Kidney epithelial cell (primary cell): ENCODE measurements around the gene GATA3. TPM values are rescaled to one million over a fixed set of nuclear protein-coding genes. Genes with fewer than 3 reads are reported as not detected.

Experiments used
- DNase-seq: peaks from one replicate; pipeline ENCODE4 v3.0.0-alpha.2; 2010; ENCODE audit warnings: low read depth
- H3K27me3 ChIP-seq: 2 replicates; pipeline ENCODE4 v1.6.0; 2011; ENCODE audit warnings: low read length; ENCODE audit not compliant: control insufficient read depth, insufficient read depth
- H3K36me3 ChIP-seq: 2 replicates; pipeline ENCODE4 v1.5.1; 2011; ENCODE audit warnings: low read length; ENCODE audit not compliant: control insufficient read depth, insufficient read depth
- H3K4me3 ChIP-seq: 2 replicates; pipeline ENCODE4 v1.5.1; 2011; ENCODE audit warnings: low read depth, mild to moderate bottlenecking, control low read depth, low read length
- CTCF ChIP-seq: IDR thresholded peaks from 2 replicates; pipeline ENCODE4 v1.5.1; 2011; ENCODE audit warnings: mild to moderate bottlenecking, moderate library complexity, low read length, control low read depth, inconsistent platforms; ENCODE audit not compliant: insufficient read depth, poor library complexity, severe bottlenecking
- total RNA-seq: library from RNA; depleted of rRNA; stranded (reverse); fragments of >200 nt; gene quantifications from 2 replicates; pipeline ENCODE4 v1.2.3, GENCODE V29; 2015

The GATA3 gene
- total RNA-seq, 1 donor from 2014 or later: 10.9 TPM

- TF ChIP-seq CTCF: no peak
- no peak for DNase-seq
These were observed 17.8 kb upstream of the GATA3 start for GRCh38 chr10:8036506-8037198.

DNA sequence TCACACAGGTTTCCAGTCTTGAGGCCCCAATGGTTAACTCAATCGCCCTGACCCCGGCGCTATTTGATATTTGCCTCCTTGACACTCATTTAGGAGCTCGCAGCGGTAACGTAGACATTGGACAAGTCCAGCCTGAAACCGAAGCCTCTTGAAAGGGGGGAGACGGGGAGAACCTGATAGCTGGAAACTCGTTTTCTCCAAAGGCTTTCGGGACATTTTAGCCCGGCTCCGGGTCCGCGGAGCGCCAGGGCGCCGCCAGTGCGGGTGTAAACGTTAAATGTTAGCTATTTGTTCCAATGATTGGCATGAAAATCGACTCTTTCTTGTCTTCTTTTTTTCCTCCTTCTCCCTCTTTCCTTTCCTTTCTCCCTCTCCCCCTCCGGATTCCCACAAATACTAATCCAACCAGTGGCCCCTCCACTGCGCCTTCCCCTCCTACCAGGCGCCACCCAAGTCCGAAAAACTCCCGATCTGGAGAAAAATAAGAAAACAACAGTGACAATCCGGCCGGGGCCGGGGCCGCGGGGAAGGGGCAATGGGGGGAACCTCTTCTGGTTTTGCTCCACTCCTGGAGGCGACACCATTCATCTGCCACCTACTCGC, 17.2 kb upstream of the GATA3 start:
- H3K27me3 ChIP-seq: peaks cover 85% of the 10 kb centered on the region
- DNase-seq: no peak
- no peak for TF ChIP-seq CTCF
- H3K36me3 ChIP-seq: no peaks in the 10 kb centered on the region
- no peak overlapping the region for H3K4me3 ChIP-seq

More at GRCh38 chr10:8036506-8037198, 17.8 kb upstream of the GATA3 start:
- Histone ChIP-seq H3K36me3 (no peaks in the 10 kb centered on the region), H3K4me3 (no peak overlapping the region), H3K27me3 (peaks cover 78% of the 10 kb centered on the region)

DNA sequence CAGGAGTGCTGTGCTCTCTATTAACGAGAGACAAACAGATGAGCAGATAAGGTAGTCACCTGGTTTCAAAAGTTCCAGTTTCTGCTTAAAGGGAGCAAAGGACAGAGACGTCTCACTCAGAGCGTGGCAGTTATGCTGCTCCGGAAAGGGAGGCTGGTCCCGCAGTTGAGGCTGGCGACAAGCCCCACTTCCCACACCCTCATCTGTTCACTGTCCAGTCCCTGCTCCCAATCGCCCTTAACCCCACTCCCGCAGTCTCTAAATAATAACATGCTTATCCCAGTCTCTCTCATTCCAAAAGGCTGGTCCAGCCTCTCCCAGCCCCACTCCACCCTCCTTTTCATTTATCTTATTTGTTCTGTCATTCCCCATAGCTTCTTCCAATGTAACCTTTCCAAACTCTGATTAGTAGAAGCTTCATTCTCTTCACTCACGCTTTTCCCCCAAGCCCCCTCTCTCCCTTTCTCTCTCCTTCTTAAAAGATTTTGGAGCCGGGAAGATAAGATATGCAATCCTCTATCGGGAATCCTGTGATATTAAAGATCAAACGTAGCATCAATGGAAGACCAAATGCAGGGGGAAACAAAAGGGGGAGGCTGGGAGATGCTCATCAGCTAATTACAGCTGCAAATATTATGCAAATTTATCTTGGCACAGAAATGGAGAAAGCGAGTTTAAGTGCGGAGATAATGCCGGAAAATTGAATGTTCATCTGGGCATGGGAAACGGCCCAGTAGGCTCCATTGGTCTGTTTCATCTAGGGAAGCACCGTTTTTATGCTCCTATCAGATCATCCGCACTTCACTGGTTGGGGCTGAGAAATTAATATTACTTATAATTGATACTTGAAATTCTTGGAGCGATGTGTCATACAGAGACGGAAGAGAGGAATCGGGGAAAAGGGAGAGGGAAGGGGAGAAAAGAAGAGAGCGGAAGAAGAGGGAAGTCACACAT, 16.3 kb upstream of the GATA3 start:
- no peak for DNase-seq
- Histone ChIP-seq H3K36me3 (no peaks in the 10 kb centered on the region), H3K27me3 (peaks cover 91% of the 10 kb centered on the region), H3K4me3 (no peak overlapping the region)
- no peak for TF ChIP-seq CTCF

GRCh38 chr10:8039321-8039881, 15.1 kb upstream of the GATA3 start:
- no peak for DNase-seq
- H3K36me3 ChIP-seq: no peaks in the 10 kb centered on the region
- TF ChIP-seq CTCF: no peak
- no peak overlapping the region for H3K4me3 ChIP-seq
- peaks cover 91% of the 10 kb centered on the region for H3K27me3 ChIP-seq

DNA sequence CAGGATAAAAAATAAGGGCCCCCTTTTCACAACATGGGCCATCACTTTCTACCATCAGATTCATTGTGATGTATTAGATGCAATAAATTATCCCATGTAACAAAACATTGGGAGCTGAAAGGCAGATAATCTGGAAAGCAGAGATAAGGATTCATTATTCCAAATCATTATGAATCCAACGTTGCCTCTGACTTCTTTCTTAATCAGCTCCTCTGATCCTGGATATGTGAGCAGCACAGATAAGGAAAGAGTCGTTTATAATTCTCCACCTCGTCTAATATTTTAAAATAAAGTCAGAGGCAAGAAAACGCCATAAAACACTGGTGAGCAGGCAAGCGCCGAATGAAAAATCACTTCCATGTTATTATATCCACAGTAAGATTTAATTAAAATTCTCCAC, 13.8 kb upstream of the GATA3 start:
- no peak for TF ChIP-seq CTCF
- no peak for DNase-seq
- Histone ChIP-seq H3K4me3 (no peak overlapping the region), H3K36me3 (no peaks in the 10 kb centered on the region), H3K27me3 (peaks cover 92% of the 10 kb centered on the region)
